Activated CD4-positive, alpha-beta T cell treated with anti-CD3 and anti-CD28 coated beads, Interleukin-2, amount 50 U/mL, for 4 hours (primary cell): ENCODE data around the gene GLG1.
A peak's percentile ranks its signal among the peaks of the same experiment; 100 is the strongest.

ENCODE experiments used
- DNase-seq, 2 experiments: peaks; one replicate each; pipeline ENCODE4 v3.0.0-alpha.2; 2020

GLG1 gene

GRCh38 chr16:74608381-74608780 lies 1.5 kb upstream of the GLG1 start:
- DNase-seq = no peak

GRCh38 chr16:74607962-74608356 lies 1.0 kb upstream of the GLG1 start:
- DNase-seq = no peak

- no peak for DNase-seq
These were observed 522 bp upstream of the GLG1 start for GRCh38 chr16:74607310-74607961.

GRCh38 chr16:74605746-74606520 lies 981 bp downstream of the GLG1 start:
- no peak for DNase-seq

GRCh38 chr16:74605332-74605731 lies 1.6 kb downstream of the GLG1 start:
- no peak for DNase-seq

GRCh38 chr16:74603848-74604247 lies 3.1 kb downstream of the GLG1 start:
- no peak for DNase-seq

- DNase-seq = peak; percentile 41 to 45
These were observed 5.6 kb downstream of the GLG1 start for GRCh38 chr16:74601126-74601871.

- DNase-seq = no peak
These were observed 10.3 kb downstream of the GLG1 start for GRCh38 chr16:74596586-74596985.

- no peak for DNase-seq
These were observed 14.1 kb downstream of the GLG1 start for GRCh38 chr16:74592847-74593246.

- DNase-seq = no peak
These were observed 14.9 kb downstream of the GLG1 start for GRCh38 chr16:74591876-74592650.

GRCh38 chr16:74586948-74587347 lies 20.0 kb downstream of the GLG1 start:
- no peak for DNase-seq

- DNase-seq = no peak
These were observed 21.0 kb downstream of the GLG1 start for GRCh38 chr16:74585846-74586443.

- DNase-seq = no peak
These were observed 22.8 kb downstream of the GLG1 start for GRCh38 chr16:74583926-74584666.

GRCh38 chr16:74582970-74583369 lies 23.9 kb downstream of the GLG1 start:
- no peak for DNase-seq

- no peak for DNase-seq
These were observed 26.1 kb downstream of the GLG1 start for GRCh38 chr16:74580833-74581232.

GRCh38 chr16:74578838-74579237 lies 28.1 kb downstream of the GLG1 start:
- no peak for DNase-seq

GRCh38 chr16:74578433-74578832 lies 28.5 kb downstream of the GLG1 start:
- DNase-seq = no peak

- DNase-seq = no peak
These were observed 29.0 kb downstream of the GLG1 start for GRCh38 chr16:74577882-74578366.

- no peak for DNase-seq
These were observed 30.9 kb downstream of the GLG1 start for GRCh38 chr16:74575807-74576643.

GRCh38 chr16:74575175-74575806 lies 31.6 kb downstream of the GLG1 start:
- DNase-seq = no peak
